ENCODE data around the gene CD8B. TPM values are rescaled to one million over a fixed set of nuclear protein-coding genes. Genes with fewer than 3 reads are reported as not detected.

CD8B gene
- not detected in 2 replicates for total RNA-seq

DNA sequence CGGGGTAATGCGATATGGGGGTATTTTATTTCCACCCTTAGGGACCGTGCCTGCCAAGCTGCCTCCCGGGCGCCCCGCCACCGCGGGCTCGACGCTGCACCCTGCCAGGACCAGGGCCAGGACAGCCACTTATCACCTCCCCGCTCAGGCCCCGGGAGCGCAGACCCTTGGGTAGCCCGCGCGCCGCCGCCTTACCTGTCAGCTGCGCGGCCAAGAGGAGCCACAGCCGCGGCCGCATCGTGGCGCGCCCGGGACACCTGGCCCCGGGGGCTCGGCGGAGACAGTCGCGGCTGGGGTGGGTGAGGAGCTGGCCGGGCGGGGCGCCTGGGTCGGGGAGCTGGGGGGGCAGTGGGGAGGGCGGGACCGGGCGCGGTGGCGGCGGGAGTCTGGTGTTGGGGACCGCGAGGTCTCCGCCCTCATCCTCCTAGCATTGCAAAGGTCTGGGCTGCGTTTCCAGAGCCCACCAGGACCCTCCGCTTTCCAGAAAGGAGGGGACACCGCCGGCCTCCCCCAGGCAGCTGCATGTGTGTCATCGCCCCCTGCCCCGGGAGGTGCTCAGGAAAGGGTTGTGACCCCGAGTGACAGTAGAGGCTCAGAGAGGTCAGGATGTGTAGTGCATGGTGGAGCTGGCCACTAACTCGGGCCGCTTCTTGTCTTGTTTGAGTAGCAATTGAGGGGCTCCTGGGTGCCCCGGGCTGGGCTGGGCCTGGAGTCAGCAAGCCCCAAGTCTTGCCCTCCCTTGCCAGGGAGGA, at the start of gene CD8B:
Gene CD8B, minus strand, starts transcription at position 259 of the 752 bp plus-strand sequence. Its CDS starts 21 bp downstream, at position 238.

DNA sequence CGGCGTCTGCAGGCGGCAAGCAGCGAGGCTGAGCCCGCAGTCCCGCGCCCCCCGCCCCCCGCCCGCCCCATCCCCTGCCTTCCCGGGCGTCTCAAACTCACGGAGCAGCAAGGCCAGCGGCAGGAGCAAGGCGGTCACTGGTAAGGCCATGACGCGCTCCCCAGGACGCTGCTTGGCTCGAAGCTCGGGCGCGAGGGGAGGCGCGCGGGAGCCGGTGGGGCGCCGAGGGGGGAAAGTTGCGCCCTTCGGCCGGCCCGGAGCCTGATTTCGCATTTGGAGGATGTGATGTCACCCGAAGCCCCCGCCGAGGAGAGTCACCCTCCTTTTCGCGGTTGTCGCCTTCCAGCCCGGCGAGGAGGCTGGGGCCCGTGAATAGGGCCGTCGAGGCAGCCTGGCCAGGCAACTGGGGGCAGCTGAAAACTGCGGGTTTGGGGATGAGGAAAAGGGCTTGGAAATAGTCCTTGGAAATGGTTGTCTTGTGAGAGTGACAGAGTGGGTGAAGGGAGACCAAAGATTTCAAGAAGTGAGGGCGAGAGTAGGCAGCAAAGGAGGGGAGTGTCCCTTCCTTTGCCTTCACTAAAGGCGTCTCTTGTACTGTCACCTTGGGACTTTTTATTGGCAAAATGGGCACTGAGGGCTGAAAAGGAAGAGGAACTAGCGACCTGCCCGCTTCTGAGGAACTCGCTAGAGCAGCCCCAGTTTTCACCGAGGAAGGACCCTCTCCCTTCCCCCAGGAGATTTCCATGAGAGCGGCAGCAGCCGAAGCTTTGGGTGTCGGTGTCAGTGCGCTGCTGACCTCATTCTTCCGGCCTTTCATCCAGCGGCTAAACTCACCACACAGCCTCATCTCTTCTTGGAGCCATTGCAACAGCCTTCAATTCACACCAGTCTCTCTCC, 70.8 kb downstream of the CD8B start, which contains the start of gene CD8A:
Gene CD8A, minus strand, starts transcription at position 238 of the 897 bp plus-strand sequence. Its CDS starts 88 bp downstream, at position 150.

Other genes with a start within 250 kb of the CD8B start
- 16.9 and 17.7 TPM in 2 replicates for gene RNF103, start 238.0 kb downstream of the CD8B start, total RNA-seq
- gene RMND5A, start 141.6 kb downstream of the CD8B start, total RNA-seq: 10.6 and 18.2 TPM in 2 replicates
- gene CD8A, start 71.0 kb downstream of the CD8B start, total RNA-seq: not detected in 2 replicates
- gene RGPD1, start 80.2 kb upstream of the CD8B start, total RNA-seq: 1.2 and 1.7 TPM in 2 replicates
- 1.5 and 2.0 TPM in 2 replicates for gene PLGLB1, start 160.0 kb upstream of the CD8B start, total RNA-seq